GM12878 (cell line): ENCODE results near the gene PXDC1. TPM values are rescaled to one million over a fixed set of nuclear protein-coding genes. Genes with fewer than 3 reads are reported as not detected.

Source experiments
- BACH1 ChIP-seq: fragments of 450-650 bp; IDR thresholded peaks from 2 replicates; pipeline ENCODE4 v1.6.1; 2017; ENCODE audit warnings: mild to moderate bottlenecking, borderline replicate concordance
- BCL11A ChIP-seq: IDR thresholded peaks from 2 replicates; pipeline ENCODE4 v1.6.1; 2011; ENCODE audit warnings: low read depth, low read length
- BRCA1 ChIP-seq: IDR thresholded peaks from 2 replicates; pipeline ENCODE4 v1.6.1; 2011; ENCODE audit warnings: low read depth, low read length, improper control_type of control experiment
- CHD2 ChIP-seq: IDR thresholded peaks from 2 replicates; pipeline ENCODE4 v1.6.1; 2011; ENCODE audit warnings: low read depth, low read length, improper control_type of control experiment, borderline replicate concordance
- CUX1 ChIP-seq: IDR thresholded peaks from 2 replicates; pipeline ENCODE4 v1.6.1; 2012; ENCODE audit warnings: improper control_type of control experiment, low read depth, low read length; ENCODE audit not compliant: insufficient replicate concordance
- EED ChIP-seq: sonication (generic); IDR thresholded peaks from 2 replicates; pipeline ENCODE4 v1.6.1; 2016; ENCODE audit warnings: antibody characterized with exemption, low read depth
- NR2F1 ChIP-seq: fragments of 450-650 bp; conservative IDR thresholded peaks from 2 replicates; pipeline ENCODE4 v1.6.1; 2017; ENCODE audit warnings: mild to moderate bottlenecking
- SIX5 ChIP-seq: IDR thresholded peaks from 2 replicates; pipeline ENCODE4 v1.6.1; 2011; ENCODE audit warnings: mild to moderate bottlenecking, low read depth, low read length, moderate library complexity; ENCODE audit not compliant: severe bottlenecking
- TBL1XR1 ChIP-seq: IDR thresholded peaks from 2 replicates; pipeline ENCODE4 v1.6.1; 2012; ENCODE audit warnings: low read depth, low read length, improper control_type of control experiment
- USF2 ChIP-seq: IDR thresholded peaks from 2 replicates; pipeline ENCODE4 v1.6.1; 2011; ENCODE audit warnings: low read depth, low read length, improper control_type of control experiment, borderline replicate concordance
- ZBED1 ChIP-seq: IDR thresholded peaks from 2 replicates; pipeline ENCODE4 v1.6.1; 2016; ENCODE audit warnings: borderline replicate concordance
- ZNF384 ChIP-seq: IDR thresholded peaks from 2 replicates; pipeline ENCODE4 v1.6.1; 2012; ENCODE audit warnings: low read depth, mild to moderate bottlenecking, low read length, improper control_type of control experiment, borderline replicate concordance
- polyA plus RNA-seq, 11 experiments: library from polyadenylated mRNA; depleted of rRNA in 4 of 11; unstranded in 6 of 11; stranded (reverse) in 5 of 11; fragments of >200 nt; fragmentation: Nextera tagmentation in 4 of 11; fragmentation: Illumina TruSeq in 1 of 11; extraction: Ambion mirVana in 4 of 11; extraction: Trizol in 1 of 11; gene quantifications; 1 replicate in 1 of 11; 2 replicates in 10 of 11; pipeline versions ENCODE4 v1.2.1 to v1.2.3, GENCODE V29; 2011 to 2016; ENCODE audit warnings: inconsistent platforms in 2 of 11, missing spikeins in 2 of 11, low read depth in 1 of 11
- total RNA-seq, 4 experiments: library from RNA; depleted of rRNA in 3 of 4; stranded (reverse); fragments of >200 nt in 3 of 4; fragmentation: Illumina TruSeq in 1 of 4; extraction: Trizol in 1 of 4; gene quantifications; 2 replicates each; pipeline versions ENCODE4 v1.2.1 to v1.2.3, GENCODE V29; 2013 to 2021

PXDC1 gene
- total and polyA plus RNA-seq, 10 of the 15 experiments (the other 5 are each of a cell fraction or from before 2014, with no cell fraction given), result 0.03 to 0.72 (median 0.32) TPM; not detected in 2

GRCh38 chr6:3746119-3746691 is 5.3 kb downstream of the PXDC1 start (continued):
- TF ChIP-seq NR2F1 (peak; percentile 87), BACH1 (no peak), BCL11A (peak; percentile 69), EED (peak; percentile 63; the same call in 1 of the 2 replicates), TBL1XR1 (peak; percentile 73), USF2 (no peak), BRCA1 (no peak), CHD2 (no peak), SIX5 (no peak), CUX1 (no peak), ZNF384 (no peak), ZBED1 (no peak)
